ENCODE data around the gene TNFRSF9. TPM values are rescaled to one million over a fixed set of nuclear protein-coding genes. Genes with fewer than 3 reads are reported as not detected.

Gene TNFRSF9
- total RNA-seq, 4 donors from 2014 or later, result 0.48 TPM; not detected in 3

DNA sequence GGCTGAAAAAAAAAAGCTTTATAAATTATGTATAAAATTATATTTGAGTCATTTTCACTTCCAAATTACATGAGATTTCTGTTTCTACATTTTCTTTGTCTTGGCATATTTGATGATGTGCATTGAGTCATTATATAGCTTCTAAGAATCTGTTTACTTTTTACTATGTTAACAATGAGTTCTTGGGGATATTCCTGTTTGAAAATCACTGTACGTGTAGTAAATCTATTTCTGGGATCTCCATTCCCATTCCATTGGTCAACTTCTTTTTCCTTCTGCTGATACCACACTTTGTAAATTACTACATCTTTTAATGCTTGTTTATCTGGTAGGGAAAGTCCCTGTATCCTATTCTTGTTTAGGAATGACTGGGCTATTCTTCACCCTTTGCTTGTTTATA lies 43.6 kb downstream of the TNFRSF9 start:
- Histone ChIP-seq H3K9me3 (no peaks in the 10 kb centered on the region), H3K4me3 (no peak overlapping the region), H3K27me3 (no peaks in the 10 kb centered on the region), H3K4me1 (no peaks in the 10 kb centered on the region), H3K36me3 (no peaks in the 10 kb centered on the region), H3K27ac (no peak overlapping the region)
- TF ChIP-seq POLR2A (IDR thresholded peaks at IDR 0.05) (no peak), EP300 (IDR thresholded peaks at IDR 0.05; ENCODE audit: low read depth) (no peak), CTCF (IDR thresholded peaks at IDR 0.05) (no peak)
- in situ Hi-C loops (cut with MboI; ENCODE audit: low pct_ligation_motif_present in 1 of 4, low pct_unique_long_range_greater_than_20kb in 1 of 4, low sequenced_read_pairs in 3 of 4), result no loop called here
- intact Hi-C loops (cut with DNase I; ENCODE audit: low total_unique reads), result loop anchor here (1.0 to 10.0 kb wide), 2 partner anchors 19 to 232 kb away; no protein-coding TSS in a partner anchor
- DNase-seq, result no peak
- 13 to 30% methylated on average over 1 of the region's 1 CpG for WGBS, 2 donors (ENCODE audit: low coverage in 1 of 2)

DNA sequence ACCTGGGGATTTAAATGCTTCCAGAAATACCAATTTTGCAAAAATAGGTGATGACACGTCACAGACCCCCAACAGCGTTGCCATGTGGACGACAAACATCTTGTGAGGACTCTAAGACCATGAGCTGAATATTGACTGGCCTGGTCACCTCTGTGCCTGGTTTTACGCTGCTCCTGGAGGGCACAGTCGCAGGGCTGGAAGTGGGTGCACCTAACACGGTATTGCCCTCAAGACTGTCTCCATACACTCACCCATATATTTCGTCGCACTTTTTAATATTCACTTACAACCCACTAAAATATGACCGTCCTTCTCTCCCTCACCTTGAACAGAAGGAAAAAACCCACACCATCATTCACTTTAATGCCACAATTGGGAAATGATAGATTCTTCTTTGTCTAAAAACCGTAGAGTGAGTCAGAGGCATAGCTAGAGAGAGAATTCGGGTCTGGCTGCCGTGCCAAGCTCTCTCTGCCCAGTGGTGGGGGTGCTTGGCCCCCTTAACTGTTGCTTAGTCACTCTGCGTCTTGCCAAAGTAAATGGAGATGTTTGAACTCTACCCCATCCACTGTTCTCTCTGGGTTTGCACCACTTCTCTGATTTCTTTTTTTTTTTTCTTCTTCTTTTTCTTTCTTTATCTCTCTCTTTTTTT lies 47.0 kb downstream of the TNFRSF9 start:
- H3K4me3 ChIP-seq, result no peak overlapping the region
- H3K4me1 ChIP-seq, result no peaks in the 10 kb centered on the region
- no peaks in the 10 kb centered on the region for H3K36me3 ChIP-seq
- WGBS, 2 donors (ENCODE audit: low coverage in 1 of 2), result 82 to 92% methylated on average over 9 to 13 of the region's 13 CpGs
- in situ Hi-C loops (cut with MboI; ENCODE audit: low pct_ligation_motif_present in 1 of 4, low pct_unique_long_range_greater_than_20kb in 1 of 4, low sequenced_read_pairs in 3 of 4) (no loop called here), intact Hi-C loops (cut with DNase I; ENCODE audit: low total_unique reads) (loop anchor here (10.0 kb wide), 1 partner anchor 229 kb away; no protein-coding TSS in a partner anchor)
- no peak for DNase-seq
- TF ChIP-seq POLR2A (IDR thresholded peaks at IDR 0.05), result no peak
- TF ChIP-seq CTCF (IDR thresholded peaks at IDR 0.05), result no peak
- TF ChIP-seq POLR2AphosphoS5 (IDR thresholded peaks at IDR 0.05), result no peak
- no peak for TF ChIP-seq EP300 (IDR thresholded peaks at IDR 0.05; ENCODE audit: low read depth)
- no peaks in the 10 kb centered on the region for H3K9me3 ChIP-seq
- no peak overlapping the region for H3K27ac ChIP-seq
- H3K27me3 ChIP-seq, result peaks cover 8% of the 10 kb centered on the region

DNA sequence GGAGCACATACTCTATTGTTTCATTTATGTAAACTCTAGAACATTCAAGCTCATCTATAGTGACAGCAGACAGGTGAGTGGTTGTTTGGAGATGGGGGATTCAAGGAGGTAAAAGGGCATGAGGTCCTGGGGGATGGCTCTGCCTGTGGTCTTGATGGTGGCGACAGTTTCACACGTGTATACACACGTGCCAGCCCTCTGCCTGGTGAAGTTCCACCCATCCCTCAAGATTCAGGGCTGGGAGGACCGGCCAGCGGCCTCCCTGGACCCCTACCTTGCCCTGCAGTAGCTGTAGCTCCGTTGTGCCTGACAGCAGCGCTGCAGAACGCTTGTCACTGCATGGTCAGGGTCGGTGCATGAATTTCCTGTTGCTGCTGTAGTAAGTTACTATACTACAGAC lies 48.8 kb downstream of the TNFRSF9 start:
- Histone ChIP-seq H3K36me3 (no peaks in the 10 kb centered on the region), H3K4me1 (no peaks in the 10 kb centered on the region), H3K27ac (no peak overlapping the region), H3K4me3 (no peak overlapping the region), H3K9me3 (no peaks in the 10 kb centered on the region), H3K27me3 (peaks cover 14% of the 10 kb centered on the region)
- DNase-seq, result no peak
- in situ Hi-C loops (cut with MboI; ENCODE audit: low pct_ligation_motif_present in 1 of 4, low pct_unique_long_range_greater_than_20kb in 1 of 4, low sequenced_read_pairs in 3 of 4), result no loop called here
- WGBS, 2 donors (ENCODE audit: low coverage in 1 of 2), result 59 to 72% methylated on average over 3 to 9 of the region's 9 CpGs
- TF ChIP-seq EP300 (IDR thresholded peaks at IDR 0.05; ENCODE audit: low read depth), result no peak
- TF ChIP-seq POLR2A (IDR thresholded peaks at IDR 0.05), result no peak
- TF ChIP-seq CTCF (IDR thresholded peaks at IDR 0.05), result no peak
- TF ChIP-seq POLR2AphosphoS5 (IDR thresholded peaks at IDR 0.05), result no peak
- intact Hi-C loops (cut with DNase I; ENCODE audit: low total_unique reads), result loop anchor here (10.0 kb wide), 1 partner anchor 227 kb away; no protein-coding TSS in a partner anchor

DNA sequence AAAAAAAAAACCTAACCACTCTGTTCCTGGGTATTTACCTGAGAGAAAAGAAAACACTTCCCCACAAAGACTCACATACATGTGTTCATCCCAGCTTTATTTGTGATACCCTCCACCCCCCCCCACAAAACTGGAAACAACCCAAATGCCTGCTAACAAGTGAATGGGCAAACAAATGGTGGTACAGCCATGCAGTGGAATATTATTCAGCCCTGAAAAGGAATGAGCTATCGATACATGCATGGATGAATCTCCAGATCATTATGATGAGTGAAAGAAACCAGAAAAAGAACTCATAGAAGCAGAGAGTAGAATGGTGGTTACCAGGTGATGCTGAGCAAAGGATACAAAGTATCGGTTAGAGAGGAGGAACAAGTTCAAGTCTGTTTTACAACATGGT lies 49.8 kb downstream of the TNFRSF9 start:
- TF ChIP-seq POLR2AphosphoS5 (IDR thresholded peaks at IDR 0.05), result no peak
- no peak for TF ChIP-seq POLR2A (IDR thresholded peaks at IDR 0.05)
- TF ChIP-seq CTCF (IDR thresholded peaks at IDR 0.05), result no peak
- no peak for TF ChIP-seq EP300 (IDR thresholded peaks at IDR 0.05; ENCODE audit: low read depth)
- Histone ChIP-seq H3K27ac (no peak overlapping the region), H3K4me3 (no peak overlapping the region), H3K4me1 (peaks cover 0 to 4% (median 0%) of the 10 kb centered on the region in 4 donors), H3K27me3 (peaks cover 18% of the 10 kb centered on the region), H3K9me3 (no peaks in the 10 kb centered on the region), H3K36me3 (no peaks in the 10 kb centered on the region)
- WGBS, 2 donors (ENCODE audit: low coverage in 1 of 2), result 98 to 100% methylated on average over 2 of the region's 2 CpGs
- intact Hi-C loops (cut with DNase I; ENCODE audit: low total_unique reads), result loop anchor here (10.0 kb wide), 1 partner anchor 226 kb away; no protein-coding TSS in a partner anchor
- in situ Hi-C loops (cut with MboI; ENCODE audit: low pct_ligation_motif_present in 1 of 4, low pct_unique_long_range_greater_than_20kb in 1 of 4, low sequenced_read_pairs in 3 of 4), result no loop called here
- DNase-seq, result no peak

All from transverse colon (tissue), 4 donors.